Astrocyte (in vitro differentiated cells and primary cell): ENCODE results near the gene STMN3. TPM values are rescaled to one million over a fixed set of nuclear protein-coding genes. Genes with fewer than 3 reads are reported as not detected.

Experiments
- DNase-seq: peaks from one replicate; pipeline ENCODE4 v3.0.0-alpha.2; 2010; ENCODE audit warnings: low read depth
- FAIRE-seq: peaks from 2 replicates; lab custom pipeline; 2011; peaks lifted over from hg19 to GRCh38; lab: Jason Lieb, UNC
- H2AFZ ChIP-seq: 2 replicates; pipeline ENCODE4 v1.6.0; 2012; ENCODE audit warnings: low read depth, low read length, inconsistent platforms
- H3K27ac ChIP-seq: 2 replicates; pipeline ENCODE4 v1.5.1; 2011; ENCODE audit warnings: low read depth, low read length, inconsistent platforms
- H3K27me3 ChIP-seq: 2 replicates; pipeline ENCODE4 v1.6.0; 2011; ENCODE audit warnings: low read length, inconsistent platforms; ENCODE audit not compliant: insufficient read depth
- H3K36me3 ChIP-seq: 2 replicates; pipeline ENCODE4 v1.5.1; 2011; ENCODE audit warnings: low read length, inconsistent platforms; ENCODE audit not compliant: insufficient read depth
- H3K4me1 ChIP-seq: 2 replicates; pipeline ENCODE4 v1.5.1; 2011; ENCODE audit warnings: low read length, inconsistent platforms; ENCODE audit not compliant: insufficient read depth
- H3K4me2 ChIP-seq: 2 replicates; pipeline ENCODE4 v1.6.0; 2012; ENCODE audit warnings: low read length, inconsistent platforms
- H3K4me3 ChIP-seq: 2 replicates; pipeline ENCODE4 v1.5.1; 2011; ENCODE audit warnings: low read depth, mild to moderate bottlenecking, low read length, inconsistent platforms; ENCODE audit not compliant: insufficient read depth
- H3K79me2 ChIP-seq: 2 replicates; pipeline ENCODE4 v1.6.0; 2012; ENCODE audit warnings: mild to moderate bottlenecking, low read length, inconsistent platforms; ENCODE audit not compliant: insufficient read depth
- H3K9ac ChIP-seq: 2 replicates; pipeline ENCODE4 v1.6.0; 2012; ENCODE audit warnings: mild to moderate bottlenecking, low read length, inconsistent platforms
- H3K9me3 ChIP-seq: 2 replicates; pipeline ENCODE4 v1.5.1; 2012; ENCODE audit warnings: low read depth, mild to moderate bottlenecking, low read length, inconsistent platforms; ENCODE audit not compliant: insufficient read depth
- H4K20me1 ChIP-seq: 2 replicates; pipeline ENCODE4 v1.6.0; 2012; ENCODE audit warnings: low read length, inconsistent platforms; ENCODE audit not compliant: insufficient read depth
- H3K27ac Mint-ChIP-seq: one replicate; pipeline ENCODE4 v1.8.0; 2021; ENCODE audit warnings: mild to moderate bottlenecking, mixed read lengths; ENCODE audit not compliant: unreplicated experiment
- H3K27me3 Mint-ChIP-seq: one replicate; pipeline ENCODE4 v1.8.0; 2021; ENCODE audit warnings: low read depth, mixed read lengths; ENCODE audit not compliant: unreplicated experiment
- H3K36me3 Mint-ChIP-seq: one replicate; pipeline ENCODE4 v1.8.0; 2021; ENCODE audit warnings: low read depth, mixed read lengths; ENCODE audit not compliant: unreplicated experiment
- H3K4me1 Mint-ChIP-seq: one replicate; pipeline ENCODE4 v1.8.0; 2021; ENCODE audit warnings: low read depth, mixed read lengths; ENCODE audit not compliant: unreplicated experiment
- H3K4me3 Mint-ChIP-seq: one replicate; pipeline ENCODE4 v1.8.0; 2021; ENCODE audit warnings: mild to moderate bottlenecking, moderate library complexity, mixed read lengths; ENCODE audit not compliant: unreplicated experiment
- H3K9me3 Mint-ChIP-seq: one replicate; pipeline ENCODE4 v1.8.0; 2021; ENCODE audit warnings: mild to moderate bottlenecking, mixed read lengths; ENCODE audit not compliant: unreplicated experiment
- CTCF ChIP-seq: IDR thresholded peaks from 2 replicates; pipeline ENCODE4 v1.5.1; 2011; ENCODE audit warnings: low read depth, mild to moderate bottlenecking, inconsistent platforms, low read length, moderate library complexity; ENCODE audit not compliant: insufficient read depth
- EZH2 ChIP-seq: IDR thresholded peaks from 2 replicates; pipeline ENCODE4 v1.6.1; 2012; ENCODE audit warnings: mild to moderate bottlenecking, low read length, inconsistent platforms; ENCODE audit not compliant: insufficient read depth
- total RNA-seq: library from RNA; stranded (reverse); gene quantifications from 2 replicates; pipeline ENCODE4 v1.2.1, GENCODE V29; 2021

Gene STMN3
- total RNA-seq, 1 donor from 2014 or later, result 30.7 TPM

GRCh38 chr20:63690898-63691710, 37.9 kb upstream of the STMN3 start:
- H3K27ac ChIP-seq, result no peak overlapping the region
- no peak overlapping the region for H3K9ac ChIP-seq
- H3K36me3 ChIP-seq, result no peaks in the 10 kb centered on the region
- peak overlapping the region; percentile 40 for H3K4me3 Mint-ChIP-seq
- peaks cover 3% of the 10 kb centered on the region for H3K36me3 Mint-ChIP-seq
- no peaks in the 10 kb centered on the region for H3K27me3 Mint-ChIP-seq
- peaks cover 16% of the 10 kb centered on the region for H3K4me1 ChIP-seq
- FAIRE-seq (no peak), DNase-seq (no peak)
- H3K4me2 ChIP-seq, result no peak overlapping the region
- no peak for TF ChIP-seq CTCF
- TF ChIP-seq EZH2, result no peak
- H2AFZ ChIP-seq, result no peak overlapping the region
- peaks cover 2% of the 10 kb centered on the region for H3K4me1 Mint-ChIP-seq
- no peak overlapping the region for H3K4me3 ChIP-seq
- no peak overlapping the region for H3K27ac Mint-ChIP-seq
- H3K9me3 ChIP-seq, result no peaks in the 10 kb centered on the region
- H3K27me3 ChIP-seq, result no peaks in the 10 kb centered on the region
- no peaks in the 10 kb centered on the region for H3K79me2 ChIP-seq
- no peaks in the 10 kb centered on the region for H4K20me1 ChIP-seq
- no peaks in the 10 kb centered on the region for H3K9me3 Mint-ChIP-seq

DNA sequence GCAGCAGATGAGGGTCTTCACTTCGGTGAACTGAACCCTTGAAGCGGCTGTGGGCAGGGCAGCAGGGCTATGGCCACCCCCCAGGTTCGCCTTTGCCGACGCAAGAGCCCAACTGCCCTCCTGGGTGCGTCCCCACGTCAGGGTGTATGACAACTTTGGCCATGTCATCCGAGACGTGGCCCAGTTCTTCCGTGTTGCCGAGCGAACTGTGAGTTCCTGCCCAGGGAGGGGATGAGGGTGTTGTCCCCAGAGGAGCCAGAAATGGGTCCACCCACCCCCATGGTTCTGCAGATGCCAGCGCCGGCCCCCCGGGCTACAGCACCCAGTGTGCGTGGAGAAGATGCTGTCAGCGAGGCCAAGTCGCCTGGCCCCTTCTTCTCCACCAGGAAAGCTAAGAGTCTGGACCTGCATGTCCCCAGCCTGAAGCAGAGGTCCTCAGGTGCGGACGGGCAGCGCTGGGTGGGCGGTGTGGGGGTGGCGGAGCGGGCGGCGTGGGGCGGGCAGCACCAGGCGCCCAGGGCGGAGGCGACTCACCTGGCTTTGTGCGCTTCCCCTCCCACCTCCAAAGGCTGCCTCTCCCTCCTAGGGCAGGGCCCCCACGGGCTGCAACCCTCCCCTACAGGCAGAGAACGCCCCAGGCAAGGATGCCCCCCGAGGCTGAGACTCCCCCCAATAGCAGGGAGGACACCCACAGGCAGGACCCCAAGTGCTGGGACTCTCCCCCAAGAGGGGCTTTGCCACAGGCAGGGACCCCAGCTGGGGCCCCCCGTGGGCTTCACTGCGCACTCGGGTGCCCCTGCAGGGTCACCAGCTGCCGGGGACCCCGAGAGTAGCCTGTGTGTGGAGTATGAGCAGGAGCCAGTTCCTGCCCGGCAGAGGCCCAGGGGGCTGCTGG, 37.0 kb upstream of the STMN3 start:
- Histone ChIP-seq H3K4me2 (no peak overlapping the region), H3K4me3 (no peak overlapping the region), H2AFZ (no peak overlapping the region), H3K79me2 (no peaks in the 10 kb centered on the region), H3K4me1 (peaks cover 21% of the 10 kb centered on the region), H3K36me3 (no peaks in the 10 kb centered on the region), H3K9me3 (no peaks in the 10 kb centered on the region), H3K9ac (no peak overlapping the region), H3K27me3 (no peaks in the 10 kb centered on the region), H3K27ac (no peak overlapping the region), H4K20me1 (no peaks in the 10 kb centered on the region)
- TF ChIP-seq EZH2 (no peak), CTCF (no peak)
- H3K36me3 Mint-ChIP-seq, result peaks cover 3% of the 10 kb centered on the region
- no peak for DNase-seq
- no peaks in the 10 kb centered on the region for H3K27me3 Mint-ChIP-seq
- H3K4me3 Mint-ChIP-seq, result no peak overlapping the region
- H3K4me1 Mint-ChIP-seq, result peaks cover 2% of the 10 kb centered on the region
- FAIRE-seq, result no peak
- H3K27ac Mint-ChIP-seq, result no peak overlapping the region
- H3K9me3 Mint-ChIP-seq, result no peaks in the 10 kb centered on the region
